SHP77 treated with DMSO at 0.1 percent for 48 hours (cell line): ENCODE measurements around the gene CNTFR.
"Not testable (repeated sequence)": the region's sequence is repeated elsewhere in the genome, so short reads cannot be mapped to it uniquely, and the experiment has no call there.

Experiments used
- DNase-seq: peaks from one replicate; lab custom pipeline; 2025; lab: John Stamatoyannopoulos, UW

The CNTFR gene

DNA sequence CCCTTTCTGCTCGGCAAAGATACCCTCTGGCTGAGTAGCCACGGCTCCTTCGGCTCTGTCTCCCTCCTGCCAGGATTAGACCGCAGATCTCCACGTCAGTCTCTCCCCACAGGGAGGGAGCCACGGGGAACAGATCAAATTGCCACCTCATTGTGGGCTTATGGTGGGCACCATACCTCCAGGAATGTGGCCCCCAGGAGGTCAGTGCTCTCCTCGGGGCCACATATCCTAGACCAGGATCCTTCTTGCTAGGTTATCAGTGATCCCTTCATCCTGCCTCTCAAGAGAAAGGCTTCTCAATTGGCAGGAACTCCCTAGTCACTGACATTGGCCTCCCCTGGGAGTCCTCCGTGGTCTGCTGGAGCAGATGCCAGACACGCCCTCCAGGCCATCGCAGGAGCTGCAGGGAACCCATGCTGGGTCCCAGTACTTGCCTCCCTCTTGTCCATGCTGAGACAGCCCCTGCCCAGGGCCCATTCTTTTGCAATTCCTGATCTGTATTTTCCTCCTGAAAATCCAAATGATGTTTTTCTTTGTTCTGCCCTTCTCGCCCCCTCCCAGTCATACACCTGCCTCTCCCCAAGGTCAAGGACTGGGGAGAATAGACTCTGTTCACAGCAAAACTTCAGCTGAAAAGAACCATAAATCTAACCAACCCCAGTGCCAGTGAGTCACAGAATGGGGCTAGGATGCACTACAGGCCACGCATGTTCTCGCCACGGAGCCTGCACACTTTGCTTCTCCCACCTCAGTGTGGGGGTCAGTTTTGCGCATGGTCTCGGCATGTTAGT, 35.1 kb downstream of the CNTFR start:
- DNase-seq, result no peak

DNA sequence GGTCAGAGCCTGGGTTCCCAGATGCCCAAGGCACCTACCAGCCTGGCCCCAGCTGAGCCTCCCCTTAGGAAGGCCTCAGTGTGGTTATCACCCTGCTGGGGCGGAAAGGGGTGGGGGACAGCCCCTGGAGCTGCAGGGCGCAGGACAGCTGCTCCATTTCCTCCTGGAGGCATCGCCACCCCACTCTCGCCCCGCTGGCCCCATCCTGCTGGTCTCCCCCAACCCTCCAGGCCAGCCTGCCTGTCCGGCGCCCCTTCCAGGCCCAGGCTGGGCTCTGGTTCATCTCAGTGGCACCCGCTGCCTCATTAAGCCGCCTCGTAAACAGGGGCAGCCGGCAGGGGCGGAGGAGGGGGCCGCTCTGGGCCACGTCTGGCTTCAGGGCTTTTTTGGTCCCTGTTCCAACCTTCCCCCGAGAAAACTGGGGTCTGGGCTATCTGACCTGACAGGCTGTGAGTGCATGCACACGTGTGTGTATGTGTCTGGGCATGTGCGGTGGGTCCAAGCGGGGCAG, 36.0 kb downstream of the CNTFR start:
- no peak for DNase-seq

DNA sequence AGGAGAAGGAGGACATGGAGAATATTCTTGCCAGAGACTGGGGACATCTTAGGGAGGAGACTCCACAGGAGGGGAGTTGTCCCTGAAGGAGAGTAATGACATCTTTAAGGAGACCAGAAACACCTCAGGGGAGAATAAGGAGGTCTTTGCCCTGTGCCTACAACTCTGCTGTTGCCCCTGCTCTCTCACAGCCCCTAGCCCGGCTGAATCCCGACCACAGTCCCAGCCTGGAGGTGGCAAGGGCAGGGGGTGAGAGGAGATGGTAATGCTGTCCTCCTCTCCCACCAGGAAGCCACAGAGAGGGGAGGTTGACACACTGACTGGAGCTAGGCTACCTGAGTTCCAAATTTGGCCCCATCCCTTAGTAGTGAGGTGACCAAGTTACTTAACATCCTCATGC, 36.5 kb downstream of the CNTFR start:
- no peak for DNase-seq

DNA sequence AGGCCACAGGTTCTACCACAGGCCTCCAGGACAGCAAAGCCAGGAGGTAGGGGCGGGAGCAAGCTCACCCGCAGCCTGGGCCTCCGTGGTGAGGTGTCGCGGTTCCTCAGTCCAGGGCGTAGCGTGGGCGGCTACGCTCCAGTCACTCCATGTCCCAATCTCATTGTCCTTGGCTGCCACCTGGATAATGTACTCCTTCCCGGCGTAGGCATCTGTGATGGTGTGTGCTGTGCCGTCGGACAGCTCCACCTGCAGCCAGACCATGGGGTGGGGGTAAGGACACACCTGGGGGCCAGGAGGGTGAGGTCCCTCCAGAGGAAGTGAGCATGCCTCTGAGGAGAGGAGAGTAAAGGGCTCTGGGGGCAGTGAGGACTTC, 36.9 kb downstream of the CNTFR start:
- no peak for DNase-seq

DNA sequence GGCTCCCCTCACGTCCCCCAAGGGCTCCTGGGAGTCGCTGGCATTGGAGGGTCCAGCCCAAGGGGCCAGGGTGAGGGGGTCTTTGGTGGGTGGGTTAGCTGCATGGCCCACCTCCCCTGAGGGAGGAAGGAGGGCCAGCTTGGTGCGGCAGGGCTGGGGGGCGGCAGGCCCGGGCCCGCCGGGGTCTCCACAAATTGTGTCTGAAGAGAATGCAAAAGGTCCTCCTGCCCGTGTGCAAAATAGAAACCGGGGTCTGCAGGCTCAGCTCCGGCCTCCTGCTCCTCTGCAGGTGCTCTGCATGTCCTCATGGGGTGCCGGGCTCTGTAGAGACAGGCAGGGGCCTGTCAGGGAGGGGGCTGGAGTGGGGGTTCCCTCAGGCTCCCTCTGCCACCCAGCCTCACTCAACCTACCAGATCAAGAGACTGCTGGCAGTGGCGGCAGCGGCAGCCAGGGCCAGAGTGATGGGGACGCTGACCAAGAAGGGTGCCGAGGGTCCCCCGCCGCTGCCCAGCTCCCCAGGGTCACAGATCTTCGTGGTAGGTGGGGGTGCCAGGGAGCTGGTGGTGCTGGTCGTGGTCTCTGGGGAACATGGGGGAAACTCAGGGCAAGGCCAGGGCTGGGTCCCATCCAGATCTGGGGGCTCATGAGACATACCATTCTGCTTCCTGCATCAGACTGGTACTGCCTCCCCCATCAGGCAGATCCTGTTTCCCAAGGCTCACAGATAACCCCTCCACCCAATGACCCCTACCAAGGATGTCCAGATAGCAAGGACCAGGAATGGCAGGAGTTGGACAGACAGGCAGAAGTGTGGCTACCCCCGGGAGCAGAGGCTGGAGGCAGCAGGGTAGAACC, 37.5 kb downstream of the CNTFR start:
- DNase-seq, result no peak

DNA sequence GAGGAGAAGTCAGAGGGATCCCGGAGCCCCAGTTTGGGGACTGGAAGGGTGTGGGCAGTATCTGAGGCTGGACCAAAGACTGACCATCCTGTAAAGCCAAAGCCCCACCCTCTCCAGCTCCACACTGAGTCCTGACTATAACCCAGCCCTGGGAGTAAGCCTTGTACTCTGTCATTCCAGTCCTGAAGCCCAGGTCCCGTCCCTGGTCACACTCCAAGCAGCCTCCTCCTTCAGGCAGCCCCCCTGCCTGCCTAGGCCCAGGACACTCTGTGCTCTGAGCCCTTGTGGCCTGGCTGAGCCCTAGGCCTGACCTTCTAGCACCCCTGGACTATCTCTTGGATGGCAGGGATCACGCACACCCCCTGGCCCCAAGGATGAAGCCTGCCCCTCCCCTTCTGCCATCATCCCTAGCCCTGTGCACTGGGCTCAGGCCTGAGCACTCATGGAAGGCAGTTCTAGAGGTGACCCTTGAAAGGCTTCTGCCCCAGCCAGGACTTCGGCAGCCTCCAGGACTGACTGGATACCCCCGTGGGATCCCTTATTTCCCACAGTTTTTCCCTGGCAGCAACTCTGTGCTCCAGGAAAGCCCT, 38.7 kb downstream of the CNTFR start:
- no peak for DNase-seq

DNA sequence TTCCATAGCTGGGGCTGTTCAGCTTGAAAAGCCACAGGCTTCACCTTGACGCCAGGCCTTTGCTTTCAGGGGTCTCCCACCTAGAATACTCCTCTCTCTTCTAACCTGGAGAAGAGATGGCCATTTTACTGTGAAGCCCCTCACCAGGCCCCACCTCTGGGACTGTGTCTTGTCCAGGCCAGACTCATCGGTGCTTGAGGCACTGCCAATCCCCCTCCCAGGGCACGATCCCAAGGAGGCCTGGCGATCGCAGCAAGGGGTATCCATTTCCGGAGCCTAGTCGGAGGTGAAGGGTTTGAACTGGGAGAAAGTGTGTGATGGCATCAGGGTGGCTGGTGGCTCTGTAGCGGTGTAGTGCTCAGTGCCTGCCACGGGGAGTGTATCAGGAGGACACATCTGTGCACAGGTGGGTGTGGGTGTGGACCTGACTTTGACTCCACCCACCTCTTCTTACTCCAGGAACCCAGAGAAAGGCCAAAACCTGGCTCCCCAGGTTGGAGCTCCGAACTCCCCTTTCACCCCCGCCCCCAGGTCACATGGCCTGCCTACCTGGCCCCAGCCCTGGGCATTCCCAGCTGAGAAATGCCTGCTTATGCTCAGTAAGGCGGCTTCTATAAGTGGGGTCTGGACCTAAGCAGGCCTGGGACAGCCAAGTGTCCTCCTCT, 39.4 kb downstream of the CNTFR start:
- no peak for DNase-seq

DNA sequence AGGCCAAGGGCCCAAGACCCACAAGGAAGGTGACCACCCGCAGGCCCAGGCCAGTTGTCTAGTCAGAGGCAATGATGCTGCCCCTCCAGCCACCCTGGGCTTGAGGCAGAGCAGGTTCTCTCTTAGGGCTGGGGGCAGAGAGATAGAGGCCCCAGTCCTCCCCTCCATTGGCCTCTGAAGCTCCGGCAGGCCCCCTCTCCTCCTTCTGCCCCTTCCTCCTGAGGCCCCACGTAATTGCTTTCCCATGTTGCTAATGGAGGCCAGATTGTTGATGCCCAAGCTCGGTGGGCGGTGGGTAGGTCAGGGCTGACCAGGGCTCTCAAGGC, 40.2 kb downstream of the CNTFR start:
- no peak for DNase-seq

DNA sequence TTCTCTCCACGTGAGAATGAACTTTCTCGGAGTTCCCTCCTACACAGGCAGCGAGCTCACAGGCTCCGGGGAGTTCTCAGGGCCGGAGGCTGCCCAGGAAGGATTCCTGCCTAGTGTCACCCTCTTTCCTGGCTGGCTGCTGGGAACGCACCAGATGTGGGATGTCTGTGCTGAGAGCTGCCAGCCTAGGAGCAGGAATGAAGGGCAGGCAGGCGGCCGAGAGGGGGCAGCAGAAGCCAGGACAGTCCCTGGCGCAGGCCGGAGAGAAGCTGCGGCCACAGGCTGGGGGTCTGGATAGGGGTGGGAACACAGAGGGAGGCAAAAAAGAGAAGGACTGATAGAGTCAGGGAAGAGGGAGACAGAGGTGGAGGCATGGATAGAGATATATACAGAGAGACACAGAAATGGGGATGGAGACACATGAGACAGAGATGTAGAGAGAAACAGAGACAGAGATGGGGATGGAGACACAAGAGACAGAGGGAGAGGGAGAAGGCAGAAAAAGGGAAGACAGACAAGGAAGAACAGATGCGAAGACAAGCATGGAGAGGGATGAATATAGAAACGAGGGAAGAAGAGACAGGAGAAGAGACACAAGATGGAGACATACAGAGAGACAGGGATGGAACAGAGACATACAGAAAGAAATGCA, 41.4 kb downstream of the CNTFR start:
- no peak for DNase-seq

DNA sequence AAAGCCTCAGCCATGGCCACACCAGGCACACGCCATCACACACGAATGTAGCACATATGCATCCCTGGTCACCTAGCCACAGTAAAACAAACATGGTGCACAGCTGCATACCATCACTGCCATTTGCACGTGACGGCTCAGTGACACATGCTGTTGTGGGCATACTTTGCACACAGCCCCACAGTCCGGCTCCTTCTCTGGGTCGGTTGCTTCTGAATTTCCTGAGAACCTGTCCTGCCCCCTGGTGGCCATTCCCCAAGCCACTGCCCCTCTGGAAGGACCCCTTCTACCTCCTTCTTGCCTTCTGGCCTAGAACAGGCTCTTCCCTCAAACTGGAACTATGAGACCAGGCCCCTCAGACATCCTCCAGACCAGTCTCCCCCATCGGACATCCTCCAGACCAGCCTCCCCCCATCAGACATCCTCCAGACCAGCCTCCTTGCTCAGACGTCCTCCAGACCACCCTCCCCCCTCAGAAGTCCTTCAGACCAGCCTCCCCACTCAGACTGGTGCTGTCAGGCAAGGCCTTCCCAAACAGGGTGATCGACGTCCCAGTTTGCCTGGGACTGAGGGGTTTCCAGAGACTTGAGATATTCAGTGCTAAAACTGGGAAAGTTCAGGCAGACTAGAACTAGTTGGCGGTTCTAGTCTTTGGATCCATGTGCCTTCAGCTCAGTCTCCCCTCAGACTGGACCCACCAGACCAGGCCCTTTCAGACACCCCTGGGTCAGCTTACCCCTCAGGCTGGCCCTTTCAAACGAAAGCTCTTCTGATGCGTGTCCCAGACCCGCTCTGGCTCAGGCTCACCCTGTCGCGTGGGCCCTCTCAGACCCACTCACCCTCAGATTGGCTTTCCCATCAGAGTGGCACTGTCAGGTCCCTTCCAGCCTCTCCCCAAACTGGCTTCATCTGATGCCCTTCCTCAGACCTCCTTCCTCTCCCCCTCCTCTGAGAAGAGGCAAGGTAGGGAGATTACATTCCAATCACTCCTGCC, 42.4 kb downstream of the CNTFR start:
- no peak for DNase-seq

DNA sequence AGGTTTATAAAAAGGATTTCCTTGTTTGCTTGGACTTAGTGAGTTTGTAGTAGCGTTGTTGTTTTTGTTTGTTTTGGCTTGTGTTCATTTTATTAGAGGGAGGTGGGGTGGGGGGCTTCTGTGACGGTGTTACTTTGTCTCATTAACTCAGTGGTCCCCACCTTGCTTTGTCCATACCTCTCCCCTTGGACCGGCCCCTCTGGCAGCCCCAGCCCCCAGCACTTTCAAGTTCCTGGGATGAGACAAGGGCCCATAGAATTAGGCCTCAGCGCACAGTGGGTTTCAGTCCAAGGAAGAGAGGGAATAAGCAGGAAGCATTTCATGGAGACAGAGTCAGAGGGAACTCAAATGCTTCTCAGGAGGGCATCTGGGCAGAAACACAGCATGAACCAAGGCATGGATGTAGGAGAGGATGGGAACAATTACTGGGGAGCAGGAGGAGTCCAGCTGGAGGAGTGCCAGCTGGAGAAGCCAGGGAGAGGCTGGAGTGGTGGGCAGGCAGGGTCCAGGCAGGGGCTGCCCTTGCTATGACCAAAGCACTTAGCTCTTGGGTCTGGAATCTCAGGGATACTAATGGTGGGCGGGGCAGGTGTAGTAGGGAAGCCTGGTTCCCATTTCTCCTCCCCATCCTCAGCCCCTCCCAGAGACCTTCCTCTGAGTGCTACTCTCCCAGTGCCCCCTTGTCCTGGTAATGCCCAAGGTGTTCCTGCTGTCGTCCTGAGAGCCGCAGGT, 43.3 kb downstream of the CNTFR start:
- no peak for DNase-seq

DNA sequence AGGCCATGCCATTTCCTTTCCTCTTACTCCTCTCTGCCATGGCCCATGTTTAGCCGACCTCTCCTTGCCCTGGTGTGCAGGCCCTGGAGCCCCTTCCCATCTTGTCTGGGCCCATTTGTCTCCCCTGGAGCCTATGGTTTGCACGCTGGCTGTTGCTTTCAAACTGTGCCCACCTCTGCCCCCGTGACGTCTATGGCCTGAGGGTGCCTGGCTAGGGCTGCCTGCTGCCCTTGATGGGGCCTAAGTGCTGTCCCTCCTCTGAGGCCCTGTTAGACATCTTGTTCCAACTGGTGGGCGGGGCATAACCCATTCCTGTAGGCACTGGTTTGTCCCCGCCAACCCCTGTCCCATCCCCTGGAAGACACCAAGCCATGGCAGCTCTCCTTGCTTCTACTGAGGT, 44.0 kb downstream of the CNTFR start:
- DNase-seq, result no peak

DNA sequence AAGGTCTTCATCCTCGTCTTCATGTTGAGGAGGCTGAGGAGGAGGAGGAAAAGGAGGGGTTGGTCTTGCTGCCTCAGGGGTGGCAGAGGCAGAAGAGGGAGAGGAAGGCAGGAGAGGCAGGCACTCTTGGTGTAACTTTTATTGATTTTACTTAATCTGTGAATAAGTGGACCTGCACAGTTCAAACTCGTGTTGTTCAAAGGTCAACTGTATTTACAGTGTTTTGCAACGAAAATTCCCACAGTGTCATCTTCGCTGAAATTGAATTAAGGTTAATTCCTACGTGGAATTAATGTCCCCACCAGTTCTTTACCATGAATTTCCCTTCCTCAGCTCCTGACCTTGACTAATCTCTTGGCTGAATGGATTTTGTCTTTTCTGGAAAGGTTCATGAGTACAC, 45.5 kb downstream of the CNTFR start:
- DNase-seq, result no peak

DNA sequence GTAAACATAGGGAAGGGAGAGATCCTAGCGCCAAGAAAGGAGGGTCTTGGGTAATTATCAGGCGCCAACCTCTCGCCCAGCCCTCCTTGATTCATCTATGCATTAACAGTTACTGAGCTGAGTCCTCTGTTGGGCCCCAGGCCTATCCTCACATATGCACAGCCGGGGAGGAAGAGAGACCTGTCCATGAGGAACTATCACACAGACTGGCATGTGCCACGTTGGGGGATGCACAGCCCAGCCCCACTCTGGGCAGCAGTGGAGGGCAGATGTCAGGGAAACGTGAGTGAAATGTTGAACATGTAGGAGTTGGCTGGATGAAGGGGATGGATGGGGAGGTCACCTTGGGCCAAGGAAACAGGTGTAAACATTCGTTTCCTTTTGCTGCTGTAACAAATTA, 48.0 kb downstream of the CNTFR start:
- DNase-seq, result no peak

DNA sequence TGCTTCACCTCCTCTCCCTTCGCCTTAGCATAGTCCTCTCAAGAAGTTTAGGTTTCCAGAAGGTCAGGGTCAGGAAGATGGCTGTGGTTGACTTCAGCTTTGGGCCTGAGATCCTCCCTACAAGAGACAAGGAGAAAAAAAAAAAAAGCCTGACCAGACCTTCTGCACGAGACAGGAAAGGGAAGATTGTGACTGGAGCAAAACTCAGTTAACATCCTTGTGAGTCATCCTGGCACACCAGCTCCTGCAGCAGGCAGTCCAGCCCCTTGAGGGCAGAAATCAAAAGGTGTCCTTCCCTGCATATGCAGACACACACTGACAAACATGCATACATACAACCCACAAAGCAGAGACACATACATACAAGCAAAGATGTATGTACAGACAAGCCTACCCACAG, 48.7 kb downstream of the CNTFR start:
- no peak for DNase-seq

DNA sequence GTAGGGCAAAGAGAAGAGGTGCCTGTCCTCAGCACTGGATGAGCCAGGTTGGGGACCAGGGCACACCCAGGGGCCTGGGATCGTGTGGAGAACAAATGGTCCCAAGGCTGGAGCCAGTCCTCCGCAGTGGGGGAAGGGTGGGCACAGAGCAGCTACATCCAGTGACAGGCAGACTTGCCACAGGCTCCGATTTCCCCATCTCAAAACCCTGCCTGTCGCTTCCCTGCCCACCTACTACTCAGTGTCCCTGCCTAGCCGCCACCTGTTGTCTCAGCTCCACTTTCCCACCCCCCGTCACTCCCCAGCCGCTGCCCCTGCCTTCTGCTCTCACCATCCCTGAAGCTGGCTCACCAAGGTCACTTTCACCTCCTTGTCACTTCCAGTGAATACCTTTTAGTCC, 52.8 kb downstream of the CNTFR start:
- no peak for DNase-seq

DNA sequence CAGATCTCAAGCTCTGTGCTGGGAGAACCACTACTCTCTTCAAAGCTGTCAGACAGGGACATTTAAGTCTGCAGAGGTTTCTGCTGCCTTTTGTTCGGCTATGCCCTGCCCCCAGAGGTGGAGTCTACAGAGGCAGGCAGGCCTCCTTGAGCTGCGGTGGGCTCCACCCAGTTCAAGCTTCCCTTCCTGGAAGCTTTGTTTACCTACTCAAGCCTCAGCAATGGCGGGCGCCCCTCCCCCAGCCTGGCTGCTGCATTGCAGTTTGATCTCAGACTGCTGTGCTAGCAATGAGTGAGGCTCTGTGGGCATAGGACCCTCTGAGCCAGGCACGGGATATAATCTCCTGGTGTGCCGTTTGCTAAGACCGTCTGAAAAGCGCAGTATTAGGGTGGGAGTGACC, 57.5 kb downstream of the CNTFR start:
- DNase-seq, result not testable (repeated sequence)

DNA sequence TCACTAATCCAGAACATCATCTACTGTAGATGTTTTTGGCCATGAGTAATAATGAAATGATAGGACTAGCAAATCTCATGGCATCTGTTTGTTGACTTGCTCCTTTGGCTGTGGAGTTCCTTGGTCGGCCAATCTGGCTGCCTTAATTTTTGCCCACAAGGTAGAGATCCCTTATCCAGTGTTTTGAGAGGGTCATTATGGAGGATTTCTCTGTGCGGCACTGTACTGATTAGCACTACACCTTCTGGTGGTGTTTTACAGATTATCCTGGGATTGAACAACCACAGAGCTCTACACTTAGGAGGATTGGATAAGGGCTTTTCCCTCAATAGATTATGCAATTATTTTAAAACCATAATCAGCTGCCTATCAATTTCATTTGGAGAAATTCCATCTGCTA, 63.5 kb downstream of the CNTFR start:
- DNase-seq, result no peak

DNA sequence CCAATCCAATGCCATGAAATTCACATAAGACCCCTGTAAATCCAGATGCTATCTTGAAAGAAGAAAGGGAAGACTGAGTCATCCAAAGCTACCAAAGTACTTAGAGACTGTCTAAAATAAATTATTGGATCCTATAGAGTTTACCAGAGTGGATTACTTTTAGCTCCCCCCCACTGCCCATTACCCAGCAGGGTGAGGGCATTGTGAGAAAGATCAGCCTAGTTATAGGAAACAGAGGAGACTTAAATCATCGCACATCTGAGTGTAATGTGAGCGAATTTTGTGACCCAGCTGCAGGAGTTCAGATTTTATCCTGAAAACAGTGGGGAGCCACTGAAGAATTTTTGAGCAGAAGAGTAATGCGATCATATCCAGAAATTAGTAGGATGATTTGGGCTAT, 65.2 kb downstream of the CNTFR start:
- no peak for DNase-seq
